OCI-LY3 (cell line): ENCODE data around the gene GZMM.

Source experiments
- H2AFZ ChIP-seq: fragments of 200-600, 300-600 bp; shearing (Covaris generic); 2 replicates; pipeline ENCODE4 v1.6.0; 2014; ENCODE audit warnings: antibody characterized with exemption, low read depth, low read length
- H3K27ac ChIP-seq: fragments of 200-600, 300-600 bp; sonication (generic); 2 replicates; pipeline ENCODE4 v1.5.1; 2014; ENCODE audit warnings: mild to moderate bottlenecking, low read length, moderate library complexity, mixed read lengths
- H3K27me3 ChIP-seq: fragments of 200-600, 300-600 bp; sonication (generic); 2 replicates; pipeline ENCODE4 v1.6.1; 2014; ENCODE audit warnings: low read depth, low read length, mixed read lengths
- H3K36me3 ChIP-seq: fragments of 200-600, 300-600 bp; sonication (generic); replicated peaks from 2 replicates; pipeline ENCODE3; 2014; ENCODE audit warnings: low read depth, low read length, mixed read lengths
- H3K4me1 ChIP-seq: fragments of 300-600, 200-600 bp; sonication (generic); 2 replicates; pipeline ENCODE4 v1.6.1; 2014; ENCODE audit warnings: low read length, mixed read lengths
- H3K4me2 ChIP-seq: fragments of 200-600, 300-600 bp; sonication (generic); 2 replicates; pipeline ENCODE4 v1.6.1; 2014; ENCODE audit warnings: low read length, mixed read lengths
- H3K4me3 ChIP-seq: fragments of 300-600, 200-600 bp; sonication (generic); 2 replicates; pipeline ENCODE4 v1.5.1; 2014; ENCODE audit warnings: antibody characterized with exemption, mild to moderate bottlenecking, low read length, moderate library complexity
- H3K79me2 ChIP-seq: fragments of 300-600, 200-600 bp; shearing (Covaris generic); 2 replicates; pipeline ENCODE4 v1.6.1; 2014; ENCODE audit warnings: mild to moderate bottlenecking, low read length, mixed read lengths
- H3K9ac ChIP-seq: fragments of 300-600, 200-600 bp; shearing (Covaris generic); 2 replicates; pipeline ENCODE4 v1.6.0; 2014; ENCODE audit warnings: mild to moderate bottlenecking, low read length, moderate library complexity
- H3K9me3 ChIP-seq: fragments of 200-600, 300-600 bp; shearing (Covaris generic); 2 replicates; pipeline ENCODE4 v1.6.1; 2014; ENCODE audit warnings: low read length, mixed read lengths; ENCODE audit not compliant: insufficient read depth
- H4K20me1 ChIP-seq: fragments of 200-600, 300-600 bp; sonication (generic); 2 replicates; pipeline ENCODE4 v1.6.1; 2016; ENCODE audit warnings: low read length, mixed read lengths; ENCODE audit not compliant: insufficient read depth
- EZH2phosphoT487 ChIP-seq: fragments of 200-600 bp; shearing (Covaris generic); IDR thresholded peaks from 2 replicates; pipeline ENCODE4 v1.6.1; 2018; ENCODE audit warnings: antibody characterized with exemption, mixed run types, low read depth
- TF ChIP-seq, protein P1 (sequence below): fragments of 200-600, 300-600 bp; sonication (generic); IDR thresholded peaks from 2 replicates; pipeline ENCODE4 v1.5.1; 2014; ENCODE audit warnings: antibody characterized with exemption, low read length, low read depth

GZMM gene

DNA sequence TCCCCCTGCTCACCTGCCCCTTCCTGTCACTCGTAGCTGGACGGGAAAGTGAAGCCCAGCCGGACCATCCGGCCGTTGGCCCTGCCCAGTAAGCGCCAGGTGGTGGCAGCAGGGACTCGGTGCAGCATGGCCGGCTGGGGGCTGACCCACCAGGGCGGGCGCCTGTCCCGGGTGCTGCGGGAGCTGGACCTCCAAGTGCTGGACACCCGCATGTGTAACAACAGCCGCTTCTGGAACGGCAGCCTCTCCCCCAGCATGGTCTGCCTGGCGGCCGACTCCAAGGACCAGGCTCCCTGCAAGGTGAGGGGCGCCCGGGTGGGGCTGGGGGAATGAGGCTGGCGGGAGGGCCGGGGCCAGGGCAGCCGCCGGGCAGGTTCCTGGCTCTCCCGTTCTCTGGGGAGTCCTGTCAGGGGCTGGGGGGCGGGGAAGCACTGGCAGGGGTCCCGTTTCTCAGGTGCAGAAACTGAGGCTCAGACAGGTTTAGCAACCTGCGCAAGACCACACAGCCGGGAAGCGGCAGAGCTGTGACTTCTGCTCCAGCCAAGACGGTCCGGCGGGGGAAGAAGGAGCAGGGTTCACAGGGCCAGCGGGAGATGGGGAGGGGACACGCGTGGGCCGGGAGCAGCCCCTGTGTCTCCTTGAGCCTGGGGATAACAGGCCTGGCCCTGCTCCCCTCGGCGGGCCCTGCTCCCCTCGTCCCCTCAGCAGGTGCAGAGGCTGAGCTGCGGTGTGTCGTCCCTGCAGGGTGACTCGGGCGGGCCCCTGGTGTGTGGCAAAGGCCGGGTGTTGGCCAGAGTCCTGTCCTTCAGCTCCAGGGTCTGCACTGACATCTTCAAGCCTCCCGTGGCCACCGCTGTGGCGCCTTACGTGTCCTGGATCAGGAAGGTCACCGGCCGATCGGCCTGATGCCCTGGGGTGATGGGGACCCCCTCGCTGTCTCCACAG, 5.3 kb downstream of the GZMM start:
- H3K27me3 ChIP-seq: no peaks in the 10 kb centered on the region
- no peaks in the 10 kb centered on the region for H3K79me2 ChIP-seq
- H3K9ac ChIP-seq: no peak overlapping the region
- H3K4me2 ChIP-seq: no peak overlapping the region
- TF ChIP-seq, protein P1, sequence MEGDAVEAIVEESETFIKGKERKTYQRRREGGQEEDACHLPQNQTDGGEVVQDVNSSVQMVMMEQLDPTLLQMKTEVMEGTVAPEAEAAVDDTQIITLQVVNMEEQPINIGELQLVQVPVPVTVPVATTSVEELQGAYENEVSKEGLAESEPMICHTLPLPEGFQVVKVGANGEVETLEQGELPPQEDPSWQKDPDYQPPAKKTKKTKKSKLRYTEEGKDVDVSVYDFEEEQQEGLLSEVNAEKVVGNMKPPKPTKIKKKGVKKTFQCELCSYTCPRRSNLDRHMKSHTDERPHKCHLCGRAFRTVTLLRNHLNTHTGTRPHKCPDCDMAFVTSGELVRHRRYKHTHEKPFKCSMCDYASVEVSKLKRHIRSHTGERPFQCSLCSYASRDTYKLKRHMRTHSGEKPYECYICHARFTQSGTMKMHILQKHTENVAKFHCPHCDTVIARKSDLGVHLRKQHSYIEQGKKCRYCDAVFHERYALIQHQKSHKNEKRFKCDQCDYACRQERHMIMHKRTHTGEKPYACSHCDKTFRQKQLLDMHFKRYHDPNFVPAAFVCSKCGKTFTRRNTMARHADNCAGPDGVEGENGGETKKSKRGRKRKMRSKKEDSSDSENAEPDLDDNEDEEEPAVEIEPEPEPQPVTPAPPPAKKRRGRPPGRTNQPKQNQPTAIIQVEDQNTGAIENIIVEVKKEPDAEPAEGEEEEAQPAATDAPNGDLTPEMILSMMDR: no peak
- TF ChIP-seq EZH2phosphoT487: no peak
- no peak overlapping the region for H3K4me3 ChIP-seq
- H3K36me3 ChIP-seq: no peaks in the 10 kb centered on the region
- H3K4me1 ChIP-seq: no peaks in the 10 kb centered on the region
- H4K20me1 ChIP-seq: no peaks in the 10 kb centered on the region
- H3K27ac ChIP-seq: no peak overlapping the region
- no peak overlapping the region for H2AFZ ChIP-seq
- H3K9me3 ChIP-seq: no peaks in the 10 kb centered on the region

DNA sequence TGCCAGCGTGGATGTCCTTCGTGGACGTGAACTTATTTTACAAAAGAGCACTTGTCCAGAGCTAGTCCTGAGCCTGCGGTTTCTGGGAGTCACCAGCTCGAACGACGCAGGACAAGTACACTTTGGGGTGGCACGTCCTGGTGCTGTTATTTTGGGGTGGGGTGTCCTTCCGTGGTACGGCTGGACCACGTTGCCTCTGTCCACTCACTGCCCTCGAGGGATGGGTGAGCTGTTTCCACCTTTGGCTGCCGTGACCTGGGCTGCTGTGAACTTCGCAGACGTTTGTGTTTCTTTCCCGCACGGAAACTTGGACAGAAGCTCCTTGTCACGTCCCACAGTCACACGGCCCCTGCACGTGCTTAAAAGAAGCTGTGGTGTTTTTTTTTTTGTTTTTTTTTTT, 11.0 kb downstream of the GZMM start:
- H3K4me2 ChIP-seq: no peak overlapping the region
- H3K27ac ChIP-seq: no peak overlapping the region
- H3K4me3 ChIP-seq: no peak overlapping the region
- H4K20me1 ChIP-seq: no peaks in the 10 kb centered on the region
- no peak overlapping the region for H3K9ac ChIP-seq
- H3K79me2 ChIP-seq: no peaks in the 10 kb centered on the region
- TF ChIP-seq EZH2phosphoT487: no peak
- TF ChIP-seq, protein P1: no peak
- H2AFZ ChIP-seq: no peak overlapping the region
- H3K4me1 ChIP-seq: no peaks in the 10 kb centered on the region
- no peaks in the 10 kb centered on the region for H3K36me3 ChIP-seq
- no peaks in the 10 kb centered on the region for H3K9me3 ChIP-seq
- no peaks in the 10 kb centered on the region for H3K27me3 ChIP-seq

DNA sequence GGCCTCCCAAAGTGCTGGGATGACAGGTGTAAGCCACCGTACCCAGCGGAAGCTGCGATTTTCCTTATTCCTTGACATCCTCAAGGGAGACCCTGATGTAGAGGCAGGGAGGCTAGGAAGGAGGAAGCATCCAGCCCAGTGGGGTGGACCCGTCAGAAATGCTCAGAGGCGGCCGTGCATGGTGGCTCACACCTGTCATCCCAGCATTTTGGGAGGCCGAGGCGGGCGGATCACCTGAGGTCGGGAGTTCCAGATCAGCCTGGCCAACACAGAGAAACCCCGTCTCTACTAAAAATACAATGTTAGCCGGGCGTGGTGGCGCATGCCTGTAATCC, 11.6 kb downstream of the GZMM start:
- Histone ChIP-seq H3K79me2 (no peaks in the 10 kb centered on the region), H3K4me2 (no peak overlapping the region), H4K20me1 (no peaks in the 10 kb centered on the region), H3K27ac (no peak overlapping the region), H3K36me3 (no peaks in the 10 kb centered on the region), H3K4me3 (no peak overlapping the region), H3K9ac (no peak overlapping the region), H3K9me3 (no peaks in the 10 kb centered on the region), H3K4me1 (no peaks in the 10 kb centered on the region), H2AFZ (no peak overlapping the region), H3K27me3 (no peaks in the 10 kb centered on the region)
- TF ChIP-seq EZH2phosphoT487: no peak
- TF ChIP-seq, protein P1: no peak

DNA sequence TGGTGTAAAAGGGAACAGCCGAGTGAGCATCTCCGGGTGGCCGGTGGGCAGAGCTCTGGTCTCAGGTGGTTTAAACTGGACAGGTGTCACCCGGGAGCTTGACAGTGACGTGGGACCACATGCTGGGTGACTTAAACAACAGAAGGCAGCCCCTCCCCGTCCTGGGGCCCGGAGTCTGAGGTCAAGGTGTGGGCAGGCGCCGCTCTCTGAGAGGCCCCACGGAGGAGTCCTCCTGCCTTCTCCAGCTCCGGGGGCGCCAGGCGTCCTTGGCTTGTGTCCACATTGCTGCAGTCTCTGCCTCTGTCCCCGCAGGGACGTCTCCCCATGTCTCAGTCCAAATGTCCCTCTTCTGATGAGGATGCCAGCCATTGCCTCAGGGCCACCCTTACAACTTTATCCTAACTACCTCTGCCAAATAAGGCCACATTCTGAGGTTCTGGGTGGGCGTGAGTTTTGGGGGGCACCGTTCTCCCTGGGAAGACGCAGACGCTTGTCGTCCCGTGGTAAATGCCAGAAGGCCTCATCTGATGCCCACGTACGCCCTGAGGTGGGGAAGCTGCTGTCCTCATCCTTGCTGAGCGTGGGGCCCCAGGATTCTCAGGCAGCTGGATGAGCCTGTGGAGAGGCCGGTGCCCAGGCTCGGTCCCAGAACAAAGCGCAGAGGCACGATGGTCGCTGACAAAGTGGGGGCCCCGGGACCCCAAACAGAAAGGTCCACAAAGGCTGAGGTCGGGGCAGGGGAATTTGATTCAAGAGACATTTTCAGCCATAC, 12.9 kb downstream of the GZMM start:
- no peak for TF ChIP-seq EZH2phosphoT487
- TF ChIP-seq, protein P1: no peak
- no peak overlapping the region for H3K4me3 ChIP-seq
- no peak overlapping the region for H2AFZ ChIP-seq
- H3K9ac ChIP-seq: no peak overlapping the region
- no peaks in the 10 kb centered on the region for H3K79me2 ChIP-seq
- no peak overlapping the region for H3K4me2 ChIP-seq
- H3K27ac ChIP-seq: no peak overlapping the region
- no peaks in the 10 kb centered on the region for H3K36me3 ChIP-seq
- H3K27me3 ChIP-seq: no peaks in the 10 kb centered on the region
- H3K4me1 ChIP-seq: no peaks in the 10 kb centered on the region
- no peaks in the 10 kb centered on the region for H4K20me1 ChIP-seq
- H3K9me3 ChIP-seq: no peaks in the 10 kb centered on the region
